Caco-2 (cell line): Measurements from ENCODE around the gene SPAM1. TPM values are rescaled to one million over a fixed set of nuclear protein-coding genes. Genes with fewer than 3 reads are reported as not detected.
"Not testable (repeated sequence)": the region's sequence is repeated elsewhere in the genome, so short reads cannot be mapped to it uniquely, and the experiment has no call there.

ENCODE experiments used
- BruUV-seq: library from RNA; stranded (reverse); fragments of 400-500 nt; replicated peaks from 2 replicates; lab custom pipeline; 2021; lab: Mats Ljungman, UMichigan
- CTCF ChIA-PET: fragments of 300-600 bp; sonication (Branson Sonifier 250); formaldehyde crosslinking; loops from one replicate; lab custom pipeline; 2022; ENCODE audit warnings: antibody characterized with exemption; lab: Charles Lee
- POLR2A ChIA-PET: fragments of 300-600 bp; sonication (Branson Sonifier 250); formaldehyde crosslinking; loops from one replicate; lab custom pipeline; 2022; ENCODE audit warnings: antibody characterized with exemption; lab: Charles Lee
- DNase-seq, 2 experiments: peaks; one replicate each; pipeline versions ENCODE4 v3.0.0 to v3.0.0-alpha.2; 2020 to 2022
- H3K27me3 ChIP-seq: replicated peaks from 2 replicates; pipeline ENCODE4 v1.6.0; 2011; ENCODE audit warnings: low read length; ENCODE audit not compliant: control insufficient read depth, insufficient read depth
- H3K36me3 ChIP-seq: 2 replicates; pipeline ENCODE4 v1.5.1; 2011; ENCODE audit warnings: low read length; ENCODE audit not compliant: control insufficient read depth, insufficient read depth
- H3K4me1 ChIP-seq: fragments of 250-450 bp; sonication (Bioruptor Pico); 2 replicates; pipeline ENCODE4 v1.5.1; 2020; ENCODE audit warnings: mild to moderate bottlenecking
- H3K4me3 ChIP-seq: 2 replicates; pipeline ENCODE4 v1.5.1; 2011; ENCODE audit warnings: low read depth, mild to moderate bottlenecking, control low read depth, low read length
- H3K9me3 ChIP-seq: fragments of 250-450 bp; sonication (Bioruptor Pico); 2 replicates; pipeline ENCODE4 v1.5.1; 2020; ENCODE audit warnings: mild to moderate bottlenecking, moderate library complexity
- H3K27ac Mint-ChIP-seq: one replicate; pipeline ENCODE4 v1.8.0; 2022; ENCODE audit warnings: mixed read lengths; ENCODE audit not compliant: unreplicated experiment
- H3K27me3 Mint-ChIP-seq: one replicate; pipeline ENCODE4 v1.8.0; 2022; ENCODE audit warnings: mixed read lengths; ENCODE audit not compliant: insufficient read depth, unreplicated experiment
- H3K36me3 Mint-ChIP-seq: one replicate; pipeline ENCODE4 v1.8.0; 2022; ENCODE audit warnings: mild to moderate bottlenecking, mixed read lengths; ENCODE audit not compliant: insufficient read depth, unreplicated experiment
- H3K4me1 Mint-ChIP-seq: one replicate; pipeline ENCODE4 v1.8.0; 2022; ENCODE audit warnings: low read depth, mixed read lengths; ENCODE audit not compliant: unreplicated experiment
- H3K4me3 Mint-ChIP-seq: one replicate; pipeline ENCODE4 v1.8.0; 2022; ENCODE audit warnings: mild to moderate bottlenecking, moderate library complexity, mixed read lengths; ENCODE audit not compliant: unreplicated experiment
- H3K9me3 Mint-ChIP-seq: one replicate; pipeline ENCODE4 v1.8.0; 2022; ENCODE audit warnings: mixed read lengths; ENCODE audit not compliant: unreplicated experiment
- intact Hi-C: fragments of 100-400 bp; cut with micrococcal nuclease; formaldehyde crosslinking; loops from one replicate; pipeline ENCODE4 v1.10.0; 2022; ENCODE audit not compliant: unreplicated experiment
- total RNA-seq: library from RNA; stranded (reverse); gene quantifications from 2 replicates; pipeline ENCODE4 v1.2.3, GENCODE V29; 2022
- TF ChIP-seq, protein P1 (sequence below), 2 experiments: fragments of 200-600 bp in 1 of 2; IDR thresholded peaks; 1 replicate in 1 of 2; 2 replicates in 1 of 2; pipeline versions ENCODE4 v1.5.1 to v1.8.0; 2011 to 2022; ENCODE audit warnings: antibody characterized with exemption in 1 of 2, control low read depth in 1 of 2, inconsistent platforms in 1 of 2, low read depth in 1 of 2, low read length in 1 of 2, mild to moderate bottlenecking in 1 of 2, moderate library complexity in 1 of 2; ENCODE audit not compliant: insufficient read depth in 1 of 2, severe bottlenecking in 1 of 2, unreplicated experiment in 1 of 2

SPAM1 gene
- total RNA-seq, 1 experiment from 2014 or later = not detected

DNA sequence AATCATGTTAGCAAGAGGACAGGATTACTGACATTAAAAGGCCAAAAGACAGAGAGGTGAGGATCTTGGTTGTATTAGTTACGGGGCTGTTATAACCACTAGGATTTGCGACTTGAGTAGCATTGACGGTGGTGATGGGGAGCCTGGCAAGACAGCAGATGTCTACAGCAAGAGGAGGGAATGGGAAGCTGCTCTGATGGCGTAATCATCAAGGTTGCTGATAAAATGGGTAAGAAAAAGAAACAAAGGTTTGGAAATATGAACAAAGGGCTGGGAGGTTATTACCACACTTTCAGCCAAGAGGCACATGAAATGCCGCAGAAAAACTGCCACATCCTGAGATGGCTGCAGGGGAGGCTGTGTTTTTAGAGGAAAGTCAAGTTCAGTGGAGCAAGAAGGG is 73.9 kb downstream of the SPAM1 start:
- H3K36me3 Mint-ChIP-seq = no peaks in the 10 kb centered on the region
- no peaks in the 10 kb centered on the region for H3K27me3 Mint-ChIP-seq
- H3K9me3 ChIP-seq = peaks cover 5% of the 10 kb centered on the region; the same call in 1 of the 2 replicates
- peaks cover 8% of the 10 kb centered on the region for H3K4me1 Mint-ChIP-seq
- H3K4me3 Mint-ChIP-seq = no peak overlapping the region
- TF ChIP-seq, protein P1, sequence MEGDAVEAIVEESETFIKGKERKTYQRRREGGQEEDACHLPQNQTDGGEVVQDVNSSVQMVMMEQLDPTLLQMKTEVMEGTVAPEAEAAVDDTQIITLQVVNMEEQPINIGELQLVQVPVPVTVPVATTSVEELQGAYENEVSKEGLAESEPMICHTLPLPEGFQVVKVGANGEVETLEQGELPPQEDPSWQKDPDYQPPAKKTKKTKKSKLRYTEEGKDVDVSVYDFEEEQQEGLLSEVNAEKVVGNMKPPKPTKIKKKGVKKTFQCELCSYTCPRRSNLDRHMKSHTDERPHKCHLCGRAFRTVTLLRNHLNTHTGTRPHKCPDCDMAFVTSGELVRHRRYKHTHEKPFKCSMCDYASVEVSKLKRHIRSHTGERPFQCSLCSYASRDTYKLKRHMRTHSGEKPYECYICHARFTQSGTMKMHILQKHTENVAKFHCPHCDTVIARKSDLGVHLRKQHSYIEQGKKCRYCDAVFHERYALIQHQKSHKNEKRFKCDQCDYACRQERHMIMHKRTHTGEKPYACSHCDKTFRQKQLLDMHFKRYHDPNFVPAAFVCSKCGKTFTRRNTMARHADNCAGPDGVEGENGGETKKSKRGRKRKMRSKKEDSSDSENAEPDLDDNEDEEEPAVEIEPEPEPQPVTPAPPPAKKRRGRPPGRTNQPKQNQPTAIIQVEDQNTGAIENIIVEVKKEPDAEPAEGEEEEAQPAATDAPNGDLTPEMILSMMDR (IDR thresholded peaks at IDR 0.05; ENCODE audit: insufficient read depth in 1 of 2, low read depth in 1 of 2, low read length in 1 of 2, severe bottlenecking in 1 of 2, unreplicated experiment in 1 of 2) = no peak
- no peaks in the 10 kb centered on the region for H3K9me3 Mint-ChIP-seq
- ChIA-PET POLR2A (no interaction called here), CTCF (no interaction called here)
- intact Hi-C loops = no loop called here
- no peak overlapping the region for H3K4me3 ChIP-seq
- H3K27ac Mint-ChIP-seq = no peak overlapping the region
- DNase-seq = no peak
- H3K27me3 ChIP-seq = no peaks in the 10 kb centered on the region
- no peaks in the 10 kb centered on the region for H3K4me1 ChIP-seq
- BruUV-seq = no TSS peak
- no peaks in the 10 kb centered on the region for H3K36me3 ChIP-seq

DNA sequence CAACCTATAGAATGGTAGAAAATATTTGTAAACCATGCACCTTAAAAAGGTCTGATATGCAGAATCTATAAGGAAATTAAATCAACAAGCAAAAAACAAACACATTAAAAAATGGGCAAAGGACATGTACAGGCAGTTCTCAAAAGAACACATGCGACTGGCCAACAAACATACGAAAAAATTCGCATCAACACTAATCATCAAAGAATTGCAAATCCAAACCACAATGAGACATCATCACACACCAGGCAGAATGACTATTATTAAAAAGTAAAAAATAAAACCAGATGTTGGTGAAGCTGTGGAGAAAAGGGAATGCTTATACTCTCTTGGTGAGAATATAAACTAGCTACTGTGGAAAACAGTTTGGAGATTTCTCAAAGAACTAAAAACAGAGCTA is 74.7 kb downstream of the SPAM1 start:
- no peaks in the 10 kb centered on the region for H3K27me3 Mint-ChIP-seq
- DNase-seq = no peak
- peaks cover 5% of the 10 kb centered on the region; the same call in 1 of the 2 replicates for H3K9me3 ChIP-seq
- ChIA-PET POLR2A (no interaction called here), CTCF (no interaction called here)
- intact Hi-C loops = no loop called here
- no peaks in the 10 kb centered on the region for H3K27me3 ChIP-seq
- no peaks in the 10 kb centered on the region for H3K9me3 Mint-ChIP-seq
- no TSS peak for BruUV-seq
- H3K4me1 Mint-ChIP-seq = peaks cover 2% of the 10 kb centered on the region
- no peak overlapping the region for H3K4me3 ChIP-seq
- H3K4me1 ChIP-seq = no peaks in the 10 kb centered on the region
- TF ChIP-seq, protein P1 (IDR thresholded peaks at IDR 0.05; ENCODE audit: insufficient read depth in 1 of 2, low read depth in 1 of 2, low read length in 1 of 2, severe bottlenecking in 1 of 2, unreplicated experiment in 1 of 2) = no peak
- no peak overlapping the region for H3K27ac Mint-ChIP-seq
- H3K4me3 Mint-ChIP-seq = no peak overlapping the region
- H3K36me3 ChIP-seq = no peaks in the 10 kb centered on the region
- no peaks in the 10 kb centered on the region for H3K36me3 Mint-ChIP-seq

DNA sequence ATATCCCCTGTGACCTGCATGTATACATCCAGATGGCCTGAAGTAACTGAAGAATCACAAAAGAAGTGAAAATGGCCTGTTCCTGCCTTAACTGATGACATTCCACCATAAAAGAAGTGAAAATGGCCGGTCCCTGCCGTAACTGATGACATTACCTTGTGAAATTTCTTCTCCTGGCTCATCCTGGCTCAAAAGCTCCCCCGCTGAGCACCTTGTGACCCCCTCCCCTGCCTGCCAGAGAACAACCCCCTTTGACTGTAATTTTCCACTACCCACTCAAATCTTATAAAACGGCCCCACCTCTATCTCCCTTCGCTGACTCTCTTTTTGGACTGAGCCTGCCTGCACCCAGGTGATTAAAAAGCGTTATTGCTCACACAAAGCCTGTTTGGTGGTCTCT is 83.3 kb downstream of the SPAM1 start:
- H3K4me1 ChIP-seq, CTCF ChIA-PET, DNase-seq, H3K27me3 ChIP-seq, H3K4me3 Mint-ChIP-seq, H3K4me1 Mint-ChIP-seq, intact Hi-C loops, H3K36me3 ChIP-seq, H3K27me3 Mint-ChIP-seq, POLR2A ChIA-PET, H3K4me3 ChIP-seq, H3K36me3 Mint-ChIP-seq, H3K9me3 ChIP-seq, BruUV-seq, H3K9me3 Mint-ChIP-seq, H3K27ac Mint-ChIP-seq: not testable (repeated sequence)

DNA sequence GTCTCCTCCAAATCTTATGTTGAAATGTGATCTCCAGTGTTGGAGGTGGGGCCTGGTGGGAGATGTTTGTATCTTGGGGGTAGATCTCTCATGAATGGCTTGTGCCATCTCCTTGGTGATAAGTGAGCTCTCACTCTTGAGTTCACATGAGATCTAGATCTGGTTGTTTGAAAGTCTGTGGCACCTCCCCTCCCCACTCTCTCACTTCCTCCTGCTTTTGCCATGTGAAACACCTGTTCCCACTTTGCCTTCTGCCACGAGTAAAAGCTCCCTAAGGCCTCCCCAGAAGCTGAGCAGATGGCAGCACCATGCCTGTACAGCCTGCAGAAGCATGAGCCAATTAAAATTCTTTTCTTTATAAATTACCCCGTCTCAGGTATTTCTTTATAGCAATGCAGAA is 84.3 kb downstream of the SPAM1 start:
- TF ChIP-seq, protein P1 (IDR thresholded peaks at IDR 0.05; ENCODE audit: insufficient read depth in 1 of 2, low read depth in 1 of 2, low read length in 1 of 2, severe bottlenecking in 1 of 2, unreplicated experiment in 1 of 2) = no peak
- H3K27me3 ChIP-seq = no peaks in the 10 kb centered on the region
- Mint-ChIP-seq H3K27ac (no peak overlapping the region), H3K4me1 (no peaks in the 10 kb centered on the region), H3K4me3 (no peak overlapping the region), H3K9me3 (no peaks in the 10 kb centered on the region), H3K36me3 (no peaks in the 10 kb centered on the region), H3K27me3 (no peaks in the 10 kb centered on the region)
- DNase-seq = no peak
- no peaks in the 10 kb centered on the region for H3K4me1 ChIP-seq
- BruUV-seq = no TSS peak
- no peaks in the 10 kb centered on the region for H3K36me3 ChIP-seq
- intact Hi-C loops = no loop called here
- ChIA-PET CTCF (no interaction called here), POLR2A (no interaction called here)
- no peaks in the 10 kb centered on the region for H3K9me3 ChIP-seq
- no peak overlapping the region for H3K4me3 ChIP-seq
